Measurements from ENCODE around the gene OR5K1. TPM values are rescaled to one million over a fixed set of nuclear protein-coding genes. Genes with fewer than 3 reads are reported as not detected.

OR5K1 gene
- polyA plus RNA-seq, 1 donor from 2014 or later: not detected

DNA sequence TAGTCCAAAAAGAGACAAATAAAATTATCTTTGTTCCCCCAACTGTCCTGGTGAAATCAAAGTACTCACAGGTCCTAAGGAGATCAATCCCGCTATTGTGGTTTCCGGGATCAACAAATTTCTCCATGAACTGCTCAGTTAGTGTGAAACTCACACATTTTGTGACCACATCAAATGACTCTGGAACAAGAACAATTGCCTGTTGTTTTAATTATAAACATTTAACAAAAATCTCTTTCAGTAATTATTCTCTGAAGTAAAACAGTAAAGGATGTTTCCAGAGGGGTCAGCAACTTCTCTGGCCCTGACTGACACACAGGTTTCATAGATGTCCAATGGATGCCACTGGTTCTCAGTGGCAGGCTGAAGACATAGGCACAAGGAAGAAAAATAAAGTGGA, 55.8 kb downstream of the OR5K1 start:
- Histone ChIP-seq H2AFZ (ENCODE audit: low read depth, low read length) (no peak overlapping the region), H4K20me1 (ENCODE audit: insufficient read depth) (no peaks in the 10 kb centered on the region), H3F3A (ENCODE audit: insufficient read depth, low read length, poor library complexity, severe bottlenecking) (no peaks in the 10 kb centered on the region), H3K4me2 (ENCODE audit: low read length) (no peak overlapping the region), H3K36me3 (ENCODE audit: insufficient read depth, low read length) (peaks cover 14% of the 10 kb centered on the region), H3K79me2 (replicated peaks; ENCODE audit: insufficient read depth, low read length) (peaks cover 28% of the 10 kb centered on the region), H3K4me3 (ENCODE audit: low read length) (no peak overlapping the region), H3K9me2 (ENCODE audit: insufficient read depth, low read length) (no peaks in the 10 kb centered on the region), H3K9me3 (ENCODE audit: low read length) (no peaks in the 10 kb centered on the region), H3K27me3 (ENCODE audit: insufficient read depth, low read depth, low read length) (no peaks in the 10 kb centered on the region), H3K9ac (ENCODE audit: low read length) (no peak overlapping the region), H3K27ac (ENCODE audit: low read length) (no peak overlapping the region)
- TF ChIP-seq EZH2 (IDR thresholded peaks at IDR 0.05; ENCODE audit: borderline replicate concordance, insufficient read depth, low read length, poor library complexity, severe bottlenecking) (no peak), TAF1 (IDR thresholded peaks at IDR 0.05; ENCODE audit: low read depth) (no peak), MXI1 (conservative IDR thresholded peaks at IDR 0.05; ENCODE audit: poor library complexity, severe bottlenecking) (no peak), SMC3 (conservative IDR thresholded peaks at IDR 0.05; ENCODE audit: poor library complexity) (no peak), RAD21 (conservative IDR thresholded peaks at IDR 0.05) (no peak), POLR2AphosphoS5 (IDR thresholded peaks at IDR 0.05) (no peak), EP300 (conservative IDR thresholded peaks at IDR 0.05; ENCODE audit: poor library complexity, severe bottlenecking) (no peak)
- TF ChIP-seq, protein P1, sequence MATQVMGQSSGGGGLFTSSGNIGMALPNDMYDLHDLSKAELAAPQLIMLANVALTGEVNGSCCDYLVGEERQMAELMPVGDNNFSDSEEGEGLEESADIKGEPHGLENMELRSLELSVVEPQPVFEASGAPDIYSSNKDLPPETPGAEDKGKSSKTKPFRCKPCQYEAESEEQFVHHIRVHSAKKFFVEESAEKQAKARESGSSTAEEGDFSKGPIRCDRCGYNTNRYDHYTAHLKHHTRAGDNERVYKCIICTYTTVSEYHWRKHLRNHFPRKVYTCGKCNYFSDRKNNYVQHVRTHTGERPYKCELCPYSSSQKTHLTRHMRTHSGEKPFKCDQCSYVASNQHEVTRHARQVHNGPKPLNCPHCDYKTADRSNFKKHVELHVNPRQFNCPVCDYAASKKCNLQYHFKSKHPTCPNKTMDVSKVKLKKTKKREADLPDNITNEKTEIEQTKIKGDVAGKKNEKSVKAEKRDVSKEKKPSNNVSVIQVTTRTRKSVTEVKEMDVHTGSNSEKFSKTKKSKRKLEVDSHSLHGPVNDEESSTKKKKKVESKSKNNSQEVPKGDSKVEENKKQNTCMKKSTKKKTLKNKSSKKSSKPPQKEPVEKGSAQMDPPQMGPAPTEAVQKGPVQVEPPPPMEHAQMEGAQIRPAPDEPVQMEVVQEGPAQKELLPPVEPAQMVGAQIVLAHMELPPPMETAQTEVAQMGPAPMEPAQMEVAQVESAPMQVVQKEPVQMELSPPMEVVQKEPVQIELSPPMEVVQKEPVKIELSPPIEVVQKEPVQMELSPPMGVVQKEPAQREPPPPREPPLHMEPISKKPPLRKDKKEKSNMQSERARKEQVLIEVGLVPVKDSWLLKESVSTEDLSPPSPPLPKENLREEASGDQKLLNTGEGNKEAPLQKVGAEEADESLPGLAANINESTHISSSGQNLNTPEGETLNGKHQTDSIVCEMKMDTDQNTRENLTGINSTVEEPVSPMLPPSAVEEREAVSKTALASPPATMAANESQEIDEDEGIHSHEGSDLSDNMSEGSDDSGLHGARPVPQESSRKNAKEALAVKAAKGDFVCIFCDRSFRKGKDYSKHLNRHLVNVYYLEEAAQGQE (IDR thresholded peaks at IDR 0.05; ENCODE audit: borderline replicate concordance): no peak
- TF ChIP-seq, protein P2, sequence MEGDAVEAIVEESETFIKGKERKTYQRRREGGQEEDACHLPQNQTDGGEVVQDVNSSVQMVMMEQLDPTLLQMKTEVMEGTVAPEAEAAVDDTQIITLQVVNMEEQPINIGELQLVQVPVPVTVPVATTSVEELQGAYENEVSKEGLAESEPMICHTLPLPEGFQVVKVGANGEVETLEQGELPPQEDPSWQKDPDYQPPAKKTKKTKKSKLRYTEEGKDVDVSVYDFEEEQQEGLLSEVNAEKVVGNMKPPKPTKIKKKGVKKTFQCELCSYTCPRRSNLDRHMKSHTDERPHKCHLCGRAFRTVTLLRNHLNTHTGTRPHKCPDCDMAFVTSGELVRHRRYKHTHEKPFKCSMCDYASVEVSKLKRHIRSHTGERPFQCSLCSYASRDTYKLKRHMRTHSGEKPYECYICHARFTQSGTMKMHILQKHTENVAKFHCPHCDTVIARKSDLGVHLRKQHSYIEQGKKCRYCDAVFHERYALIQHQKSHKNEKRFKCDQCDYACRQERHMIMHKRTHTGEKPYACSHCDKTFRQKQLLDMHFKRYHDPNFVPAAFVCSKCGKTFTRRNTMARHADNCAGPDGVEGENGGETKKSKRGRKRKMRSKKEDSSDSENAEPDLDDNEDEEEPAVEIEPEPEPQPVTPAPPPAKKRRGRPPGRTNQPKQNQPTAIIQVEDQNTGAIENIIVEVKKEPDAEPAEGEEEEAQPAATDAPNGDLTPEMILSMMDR (IDR thresholded peaks at IDR 0.05; ENCODE audit: poor library complexity, severe bottlenecking): no peak

DNA sequence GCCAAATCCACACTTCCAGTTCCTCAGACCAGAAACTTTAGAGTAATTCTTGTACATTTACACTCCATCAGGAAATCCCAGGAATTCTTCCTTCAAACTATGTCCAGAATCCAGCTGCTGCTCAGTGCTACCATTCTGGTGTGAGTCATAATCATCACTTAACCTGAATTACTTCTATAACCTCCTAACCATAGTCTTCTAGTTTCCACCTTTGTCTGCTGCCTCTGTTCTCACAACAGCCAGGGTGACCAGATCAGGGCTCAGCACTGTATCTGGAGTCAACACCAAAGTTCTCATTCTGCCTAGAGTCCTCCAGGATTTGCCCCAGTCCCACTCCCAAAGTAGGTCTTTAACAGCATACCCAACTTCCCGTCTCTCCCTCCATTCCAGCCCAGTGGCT, 56.4 kb downstream of the OR5K1 start:
- Histone ChIP-seq H3F3A (ENCODE audit: insufficient read depth, low read length, poor library complexity, severe bottlenecking) (no peaks in the 10 kb centered on the region), H3K27me3 (ENCODE audit: insufficient read depth, low read depth, low read length) (no peaks in the 10 kb centered on the region), H3K9me3 (ENCODE audit: low read length) (no peaks in the 10 kb centered on the region), H3K79me2 (replicated peaks; ENCODE audit: insufficient read depth, low read length) (peaks cover 28% of the 10 kb centered on the region), H3K4me2 (ENCODE audit: low read length) (no peak overlapping the region), H3K36me3 (ENCODE audit: insufficient read depth, low read length) (peaks cover 14% of the 10 kb centered on the region), H2AFZ (ENCODE audit: low read depth, low read length) (no peak overlapping the region), H3K9ac (ENCODE audit: low read length) (no peak overlapping the region), H3K27ac (ENCODE audit: low read length) (no peak overlapping the region), H3K9me2 (ENCODE audit: insufficient read depth, low read length) (no peaks in the 10 kb centered on the region), H4K20me1 (ENCODE audit: insufficient read depth) (no peaks in the 10 kb centered on the region), H3K4me3 (ENCODE audit: low read length) (no peak overlapping the region)
- no peak for TF ChIP-seq EZH2 (IDR thresholded peaks at IDR 0.05; ENCODE audit: borderline replicate concordance, insufficient read depth, low read length, poor library complexity, severe bottlenecking)
- TF ChIP-seq, protein P2 (IDR thresholded peaks at IDR 0.05; ENCODE audit: poor library complexity, severe bottlenecking): no peak

Data from neural cell (in vitro differentiated cells).